ENCODE data around the gene FSIP1.

DNA sequence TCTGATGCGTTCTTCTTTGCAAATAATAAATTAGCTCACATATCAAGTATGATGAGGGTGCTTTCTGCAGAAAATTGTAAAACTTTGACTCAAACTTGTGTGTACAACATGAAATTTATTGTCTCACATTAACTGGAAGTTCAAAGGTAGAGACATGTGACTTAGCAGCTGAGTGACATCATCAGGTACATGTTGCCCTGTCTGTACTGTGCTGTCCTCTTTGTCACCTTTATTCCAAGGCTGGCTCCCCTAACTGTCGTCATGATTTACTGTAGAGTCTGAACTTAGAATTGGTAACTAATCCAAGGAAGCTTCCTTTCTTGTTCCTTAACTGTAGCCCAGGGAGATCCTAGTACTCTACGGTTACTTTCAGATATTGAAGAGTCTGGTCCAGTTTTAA, 12.3 kb upstream of the FSIP1 start:
- no peak for TF ChIP-seq CTCF (IDR thresholded peaks at IDR 0.05)
- no peak for TF ChIP-seq POLR2A (IDR thresholded peaks at IDR 0.05)
